Subcutaneous adipose tissue (tissue), 4 donors: Measurements from ENCODE around the gene SEPTIN10. TPM values are rescaled to one million over a fixed set of nuclear protein-coding genes. Genes with fewer than 3 reads are reported as not detected.

Source experiments
- total RNA-seq, 4 donors: library from RNA; depleted of rRNA; stranded (reverse); fragments of >200 nt; gene quantifications; one replicate each; pipeline ENCODE4 v1.1.0, GENCODE V29; 2016
- TF ChIP-seq, protein P1 (sequence below): fragments of 450-650 bp; IDR thresholded peaks from one replicate; pipeline ENCODE4 v1.5.1; 2016; ENCODE audit warnings: low read depth, mild to moderate bottlenecking, control low read depth, antibody characterized with exemption, moderate library complexity

SEPTIN10 gene
- total RNA-seq, 4 donors from 2014 or later, result 106 to 124 (median 107) TPM

DNA sequence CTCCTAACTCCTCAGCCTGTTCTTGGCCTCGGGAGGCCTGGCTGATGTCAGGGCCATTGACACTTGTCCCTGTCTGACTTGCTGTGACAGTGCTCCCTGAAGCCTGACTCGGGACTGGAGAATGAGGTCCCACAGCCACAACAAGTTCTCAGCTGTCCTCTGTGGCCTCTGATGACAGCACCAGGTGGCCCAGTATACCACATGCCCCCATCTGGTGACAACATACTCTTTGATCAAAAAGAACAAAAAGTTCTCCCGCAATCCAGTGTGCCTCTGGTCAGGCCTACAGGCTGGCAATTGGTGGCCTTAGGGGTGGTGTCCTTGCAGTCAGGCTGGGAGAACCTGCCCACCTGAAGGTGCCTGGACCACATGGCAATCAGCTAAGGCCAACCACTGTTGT, 102.6 kb downstream of the SEPTIN10 start:
- TF ChIP-seq, protein P1, sequence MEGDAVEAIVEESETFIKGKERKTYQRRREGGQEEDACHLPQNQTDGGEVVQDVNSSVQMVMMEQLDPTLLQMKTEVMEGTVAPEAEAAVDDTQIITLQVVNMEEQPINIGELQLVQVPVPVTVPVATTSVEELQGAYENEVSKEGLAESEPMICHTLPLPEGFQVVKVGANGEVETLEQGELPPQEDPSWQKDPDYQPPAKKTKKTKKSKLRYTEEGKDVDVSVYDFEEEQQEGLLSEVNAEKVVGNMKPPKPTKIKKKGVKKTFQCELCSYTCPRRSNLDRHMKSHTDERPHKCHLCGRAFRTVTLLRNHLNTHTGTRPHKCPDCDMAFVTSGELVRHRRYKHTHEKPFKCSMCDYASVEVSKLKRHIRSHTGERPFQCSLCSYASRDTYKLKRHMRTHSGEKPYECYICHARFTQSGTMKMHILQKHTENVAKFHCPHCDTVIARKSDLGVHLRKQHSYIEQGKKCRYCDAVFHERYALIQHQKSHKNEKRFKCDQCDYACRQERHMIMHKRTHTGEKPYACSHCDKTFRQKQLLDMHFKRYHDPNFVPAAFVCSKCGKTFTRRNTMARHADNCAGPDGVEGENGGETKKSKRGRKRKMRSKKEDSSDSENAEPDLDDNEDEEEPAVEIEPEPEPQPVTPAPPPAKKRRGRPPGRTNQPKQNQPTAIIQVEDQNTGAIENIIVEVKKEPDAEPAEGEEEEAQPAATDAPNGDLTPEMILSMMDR, result no peak

DNA sequence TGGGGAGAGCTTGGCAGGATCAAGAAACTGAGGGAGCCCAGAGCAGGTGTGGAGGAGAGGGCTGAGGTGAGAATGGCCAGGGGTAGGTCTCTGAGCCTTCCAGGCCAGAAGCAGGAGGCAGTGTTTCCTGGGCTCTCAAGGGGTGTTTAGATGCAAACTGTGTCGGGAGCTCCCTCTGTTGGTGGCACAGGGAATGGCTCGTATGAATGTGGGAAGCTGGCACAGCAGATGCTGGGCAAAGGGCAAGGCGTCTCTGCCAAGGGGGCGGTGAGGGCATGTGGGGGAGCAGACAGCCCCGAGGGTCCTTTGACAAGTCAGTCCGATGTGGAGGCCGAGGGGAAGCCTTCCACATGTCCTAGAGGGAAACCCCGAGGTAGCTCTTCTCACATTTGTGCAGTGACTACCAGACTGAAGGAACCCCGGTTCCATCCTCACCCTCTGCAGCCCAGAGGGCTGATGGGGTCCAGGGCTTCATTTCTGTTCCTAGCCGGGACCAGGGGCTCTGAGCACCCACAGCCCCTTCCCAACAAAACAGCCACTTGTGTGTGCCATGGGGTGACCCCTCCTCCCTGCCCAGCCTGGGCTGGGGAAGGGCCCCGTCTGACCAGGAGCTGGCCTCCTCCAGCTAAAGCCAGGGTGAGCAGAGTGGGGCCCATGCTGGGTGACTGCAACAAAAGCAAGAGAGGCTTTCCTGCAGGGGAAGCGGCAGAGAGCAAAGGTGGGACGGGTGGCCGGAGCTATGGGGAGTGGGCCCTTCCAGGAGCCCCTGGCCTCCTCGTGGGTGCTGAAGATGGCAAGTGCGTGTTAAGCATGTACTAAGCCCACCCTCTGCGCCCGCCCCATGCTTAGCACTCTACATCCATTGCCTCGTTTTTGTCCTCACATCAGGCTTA, 103.4 kb downstream of the SEPTIN10 start:
- TF ChIP-seq, protein P1, result no peak

DNA sequence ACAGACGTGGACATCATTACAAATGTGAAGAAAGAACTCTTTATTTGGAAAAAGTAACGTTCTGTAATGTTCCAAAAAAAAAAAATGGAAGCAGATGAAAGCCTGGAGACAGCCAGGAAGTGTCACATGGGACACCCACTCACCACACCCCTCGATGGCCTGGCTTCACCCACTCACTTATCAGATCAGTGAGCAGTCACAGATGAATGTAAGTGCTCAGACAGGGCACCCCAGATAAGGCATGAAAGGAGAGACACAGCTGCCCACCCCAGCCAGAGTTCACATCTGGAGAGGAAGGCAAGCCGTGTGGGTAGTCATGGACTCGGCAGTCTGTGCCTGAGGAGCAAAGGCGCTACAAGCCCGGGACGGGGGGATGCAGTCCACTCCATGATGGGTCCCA, 105.2 kb downstream of the SEPTIN10 start:
- TF ChIP-seq, protein P1, result no peak

DNA sequence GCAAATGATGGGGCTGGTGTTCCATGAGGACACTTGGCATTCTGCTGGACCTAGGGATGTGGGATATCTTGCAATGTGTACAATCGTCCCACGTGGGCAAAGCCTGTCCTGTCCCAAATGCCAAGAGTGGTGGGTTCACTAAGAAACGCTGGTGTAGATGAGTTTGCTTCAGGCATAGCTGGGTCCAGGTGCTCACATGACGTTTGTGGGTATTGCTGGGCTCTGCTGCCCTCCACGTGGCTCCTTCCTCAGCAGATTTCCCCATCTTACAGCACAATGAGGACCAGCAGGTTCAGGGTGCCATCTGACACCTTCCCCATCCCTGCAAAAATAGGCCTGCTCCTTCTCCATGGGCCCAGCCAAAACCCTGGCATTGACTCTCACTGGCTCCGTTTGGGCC, 105.9 kb downstream of the SEPTIN10 start:
- TF ChIP-seq, protein P1, result no peak

DNA sequence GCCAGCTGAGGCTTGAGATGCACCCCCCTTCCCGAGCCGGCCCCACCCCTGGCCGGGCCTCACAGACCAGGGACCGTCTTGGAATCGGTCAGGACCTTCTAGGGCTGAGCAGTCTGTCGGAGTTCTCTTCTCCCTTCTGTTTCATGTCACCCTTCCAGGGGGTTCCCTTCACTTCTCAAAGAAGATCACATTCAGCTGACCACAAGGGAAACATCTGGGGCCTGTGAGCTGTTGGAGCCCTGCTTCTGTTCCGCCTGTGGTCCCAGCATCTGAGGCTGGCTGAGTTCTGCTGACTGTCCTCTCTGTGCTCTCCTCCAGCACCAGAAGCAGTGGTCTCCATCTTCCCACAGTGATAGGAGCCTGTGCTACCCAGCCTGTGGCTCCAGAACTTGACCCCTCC, 106.5 kb downstream of the SEPTIN10 start:
- TF ChIP-seq, protein P1, result no peak

DNA sequence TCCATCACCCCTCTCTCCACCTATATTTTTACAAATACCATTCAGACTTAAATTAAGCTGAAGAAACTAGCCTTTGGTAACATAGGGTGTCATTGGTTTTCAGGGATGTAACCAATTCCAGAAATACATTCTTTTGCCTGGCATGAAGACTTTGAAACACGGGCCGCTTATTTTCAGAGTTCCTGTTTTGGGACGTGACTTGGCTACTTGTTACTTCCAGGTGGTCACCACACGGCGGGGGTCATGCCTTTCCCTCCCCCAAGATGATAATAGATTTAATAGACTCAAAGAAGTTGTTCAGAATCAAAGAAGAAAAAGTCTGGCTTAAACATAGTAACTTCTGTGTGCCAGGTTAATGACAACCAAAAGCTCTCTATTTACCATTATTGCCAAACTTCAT, 110.6 kb downstream of the SEPTIN10 start:
- TF ChIP-seq, protein P1, result no peak

DNA sequence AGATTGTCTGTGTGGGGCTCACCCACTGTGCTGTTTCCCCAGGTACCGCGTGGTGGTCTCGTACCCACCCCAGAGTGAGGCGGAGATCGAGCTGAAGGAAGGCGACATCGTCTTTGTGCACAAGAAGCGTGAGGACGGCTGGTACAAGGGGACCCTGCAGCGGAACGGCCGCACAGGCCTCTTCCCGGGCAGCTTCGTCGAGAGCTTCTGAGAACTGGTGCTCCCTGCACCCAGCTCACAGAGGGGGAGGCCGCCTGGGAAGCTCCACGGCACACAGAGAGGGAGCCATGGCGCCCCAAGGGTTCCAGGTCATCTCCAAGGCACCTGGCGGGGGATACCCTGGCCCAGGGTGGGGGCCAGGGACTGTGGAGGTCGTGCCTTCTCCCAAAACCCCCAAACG, 112.3 kb downstream of the SEPTIN10 start:
- TF ChIP-seq, protein P1, result no peak
